Hepatocyte (in vitro differentiated cells): ENCODE measurements around the gene COL20A1.

Source experiments
- EZH2 ChIP-seq: fragments of 200-600 bp; sonication (generic); IDR thresholded peaks from 2 replicates; pipeline ENCODE4 v1.6.1; 2016; ENCODE audit warnings: antibody characterized with exemption, mild to moderate bottlenecking, borderline replicate concordance
- TF ChIP-seq, protein P1 (sequence below): fragments of 200-600 bp; sonication (generic); IDR thresholded peaks from 2 replicates; pipeline ENCODE4 v1.5.1; 2016; ENCODE audit warnings: antibody characterized with exemption, mild to moderate bottlenecking; ENCODE audit not compliant: poor library complexity

GRCh38 chr20:63259734-63260460 lies 33.1 kb upstream of the COL20A1 start:
- TF ChIP-seq, protein P1, sequence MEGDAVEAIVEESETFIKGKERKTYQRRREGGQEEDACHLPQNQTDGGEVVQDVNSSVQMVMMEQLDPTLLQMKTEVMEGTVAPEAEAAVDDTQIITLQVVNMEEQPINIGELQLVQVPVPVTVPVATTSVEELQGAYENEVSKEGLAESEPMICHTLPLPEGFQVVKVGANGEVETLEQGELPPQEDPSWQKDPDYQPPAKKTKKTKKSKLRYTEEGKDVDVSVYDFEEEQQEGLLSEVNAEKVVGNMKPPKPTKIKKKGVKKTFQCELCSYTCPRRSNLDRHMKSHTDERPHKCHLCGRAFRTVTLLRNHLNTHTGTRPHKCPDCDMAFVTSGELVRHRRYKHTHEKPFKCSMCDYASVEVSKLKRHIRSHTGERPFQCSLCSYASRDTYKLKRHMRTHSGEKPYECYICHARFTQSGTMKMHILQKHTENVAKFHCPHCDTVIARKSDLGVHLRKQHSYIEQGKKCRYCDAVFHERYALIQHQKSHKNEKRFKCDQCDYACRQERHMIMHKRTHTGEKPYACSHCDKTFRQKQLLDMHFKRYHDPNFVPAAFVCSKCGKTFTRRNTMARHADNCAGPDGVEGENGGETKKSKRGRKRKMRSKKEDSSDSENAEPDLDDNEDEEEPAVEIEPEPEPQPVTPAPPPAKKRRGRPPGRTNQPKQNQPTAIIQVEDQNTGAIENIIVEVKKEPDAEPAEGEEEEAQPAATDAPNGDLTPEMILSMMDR = no peak
- TF ChIP-seq EZH2 = no peak
